Bronchial epithelial cell (primary cell): ENCODE data around the gene STARD10. TPM values are rescaled to one million over a fixed set of nuclear protein-coding genes. Genes with fewer than 3 reads are reported as not detected.
"Not testable (repeated sequence)": the region's sequence is repeated elsewhere in the genome, so short reads cannot be mapped to it uniquely, and the experiment has no call there.

Experiments
- DNase-seq: peaks from one replicate; pipeline ENCODE4 v3.0.0-alpha.2; 2010; ENCODE audit warnings: low read depth
- FAIRE-seq: peaks from 2 replicates; lab custom pipeline; 2011; peaks lifted over from hg19 to GRCh38; lab: Jason Lieb, UNC
- H3K27me3 ChIP-seq: 2 replicates; pipeline ENCODE4 v1.5.1; 2011; ENCODE audit warnings: low read length; ENCODE audit not compliant: control insufficient read depth, insufficient read depth
- H3K36me3 ChIP-seq: 2 replicates; pipeline ENCODE4 v1.5.1; 2011; ENCODE audit warnings: low read length; ENCODE audit not compliant: control insufficient read depth, insufficient read depth
- H3K4me3 ChIP-seq: 2 replicates; pipeline ENCODE4 v1.5.1; 2011; ENCODE audit warnings: mild to moderate bottlenecking, low read depth, low read length, control low read depth
- total RNA-seq: library from RNA; depleted of rRNA; stranded (reverse); fragments of >200 nt; gene quantifications from 2 replicates; pipeline ENCODE4 v1.2.1, GENCODE V29; 2014
- TF ChIP-seq, protein P1 (sequence below): IDR thresholded peaks from 2 replicates; pipeline ENCODE4 v1.5.1; 2011; ENCODE audit warnings: mild to moderate bottlenecking, moderate library complexity, low read length, control low read depth, inconsistent platforms; ENCODE audit not compliant: insufficient read depth, severe bottlenecking

STARD10 gene
- total RNA-seq, 1 donor from 2014 or later, result 118 TPM

DNA sequence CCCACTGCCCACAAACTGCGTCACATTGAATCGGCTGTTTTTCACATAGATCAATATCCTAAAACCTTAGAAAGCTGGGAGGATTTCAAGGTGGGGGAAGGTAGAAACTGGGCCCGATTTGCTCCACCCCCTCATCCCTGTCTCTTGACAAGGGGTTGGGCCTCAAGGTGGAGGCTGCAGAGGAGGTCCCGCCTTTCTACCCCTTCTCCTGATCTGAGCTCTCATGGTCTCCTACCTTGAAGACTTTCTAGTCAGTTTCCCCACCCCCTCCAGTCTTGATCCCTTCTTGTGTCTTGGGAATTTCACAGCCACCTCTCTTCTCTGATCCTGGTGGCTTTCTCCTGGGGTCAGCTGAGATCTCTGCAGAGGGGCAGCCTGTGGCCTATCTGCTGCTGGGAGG lies 4.5 kb upstream of the STARD10 start:
- FAIRE-seq, result no peak

DNA sequence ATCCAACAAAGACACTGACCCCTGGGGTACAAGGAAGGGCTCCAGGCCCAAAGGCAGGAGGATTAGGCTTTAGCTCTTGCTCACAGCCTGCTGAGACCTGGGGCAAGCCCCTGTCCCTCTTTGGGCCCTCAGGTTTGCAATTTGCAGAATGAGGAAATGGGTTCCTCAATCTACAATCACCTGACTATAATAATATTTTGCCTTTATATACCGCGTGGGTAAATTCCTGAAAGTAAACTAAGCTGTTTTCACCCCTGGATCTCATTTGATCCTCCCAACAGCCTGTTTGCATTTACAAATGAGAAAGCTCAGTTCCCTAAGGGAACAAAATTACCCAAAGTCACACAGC lies 797 bp downstream of the STARD10 start:
- Histone ChIP-seq H3K36me3 (no peaks in the 10 kb centered on the region), H3K27me3 (no peaks in the 10 kb centered on the region), H3K4me3 (no peak overlapping the region)
- no peak for FAIRE-seq
- no peak for DNase-seq
- TF ChIP-seq, protein P1, sequence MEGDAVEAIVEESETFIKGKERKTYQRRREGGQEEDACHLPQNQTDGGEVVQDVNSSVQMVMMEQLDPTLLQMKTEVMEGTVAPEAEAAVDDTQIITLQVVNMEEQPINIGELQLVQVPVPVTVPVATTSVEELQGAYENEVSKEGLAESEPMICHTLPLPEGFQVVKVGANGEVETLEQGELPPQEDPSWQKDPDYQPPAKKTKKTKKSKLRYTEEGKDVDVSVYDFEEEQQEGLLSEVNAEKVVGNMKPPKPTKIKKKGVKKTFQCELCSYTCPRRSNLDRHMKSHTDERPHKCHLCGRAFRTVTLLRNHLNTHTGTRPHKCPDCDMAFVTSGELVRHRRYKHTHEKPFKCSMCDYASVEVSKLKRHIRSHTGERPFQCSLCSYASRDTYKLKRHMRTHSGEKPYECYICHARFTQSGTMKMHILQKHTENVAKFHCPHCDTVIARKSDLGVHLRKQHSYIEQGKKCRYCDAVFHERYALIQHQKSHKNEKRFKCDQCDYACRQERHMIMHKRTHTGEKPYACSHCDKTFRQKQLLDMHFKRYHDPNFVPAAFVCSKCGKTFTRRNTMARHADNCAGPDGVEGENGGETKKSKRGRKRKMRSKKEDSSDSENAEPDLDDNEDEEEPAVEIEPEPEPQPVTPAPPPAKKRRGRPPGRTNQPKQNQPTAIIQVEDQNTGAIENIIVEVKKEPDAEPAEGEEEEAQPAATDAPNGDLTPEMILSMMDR, result no peak

More for the DNA sequence above, 4.5 kb upstream of the STARD10 start:
- H3K36me3 ChIP-seq, result no peaks in the 10 kb centered on the region
- TF ChIP-seq, protein P1, result no peak
- no peak for DNase-seq
- no peak overlapping the region for H3K4me3 ChIP-seq
- no peaks in the 10 kb centered on the region for H3K27me3 ChIP-seq

DNA sequence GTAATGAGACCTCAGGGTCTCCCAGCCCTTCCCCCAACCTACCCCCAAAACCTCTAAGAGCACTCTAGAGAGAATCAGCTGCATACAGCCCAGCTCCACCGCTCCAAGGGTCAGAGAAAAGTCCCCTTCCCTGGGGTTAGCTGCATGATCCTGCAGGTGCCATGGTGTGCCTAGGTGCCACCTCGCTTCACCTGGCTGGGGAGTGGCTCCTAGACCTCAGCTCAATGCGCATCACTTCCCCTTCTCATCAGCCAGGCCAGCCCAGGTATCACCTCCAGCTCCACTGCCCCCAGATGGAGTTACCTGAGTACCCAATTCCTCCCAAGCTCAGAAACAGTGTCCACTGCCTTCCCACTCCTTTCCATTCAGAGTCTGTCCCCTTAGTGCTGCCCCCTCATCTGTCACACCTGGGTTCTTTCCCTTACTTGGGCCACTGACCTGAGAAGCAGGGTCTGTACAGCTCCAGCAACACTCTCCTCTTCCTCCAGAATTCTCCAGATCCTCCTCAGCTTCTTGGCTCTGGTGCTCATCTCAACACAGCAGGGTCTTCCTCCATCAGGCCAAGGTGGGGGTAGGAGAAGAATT lies 1.3 kb downstream of the STARD10 start:
- Histone ChIP-seq H3K27me3 (no peaks in the 10 kb centered on the region), H3K4me3 (no peak overlapping the region), H3K36me3 (no peaks in the 10 kb centered on the region)
- FAIRE-seq (no peak), DNase-seq (no peak)
- TF ChIP-seq, protein P1, result no peak

DNA sequence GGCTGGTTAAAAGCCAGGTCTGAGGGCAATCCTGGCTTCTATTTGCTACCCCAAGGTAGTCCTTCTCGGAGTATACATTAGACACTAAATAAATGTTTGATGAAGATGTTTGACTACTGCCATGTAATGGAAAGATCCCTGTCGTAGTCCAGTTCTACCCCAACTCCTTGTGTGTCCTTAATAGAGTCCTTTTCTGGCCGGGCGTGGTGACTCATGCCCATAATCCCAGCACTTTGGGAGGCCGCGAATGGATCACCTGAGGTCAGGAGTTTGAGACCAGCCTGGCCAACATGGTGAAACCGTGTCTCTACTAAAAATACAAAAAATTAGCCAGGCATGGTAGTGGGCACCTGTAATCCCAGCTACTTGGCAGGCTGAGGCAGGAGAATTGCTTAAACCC lies 2.6 kb downstream of the STARD10 start:
- not testable (repeated sequence) for H3K27me3 ChIP-seq, H3K4me3 ChIP-seq, DNase-seq, FAIRE-seq, H3K36me3 ChIP-seq

DNA sequence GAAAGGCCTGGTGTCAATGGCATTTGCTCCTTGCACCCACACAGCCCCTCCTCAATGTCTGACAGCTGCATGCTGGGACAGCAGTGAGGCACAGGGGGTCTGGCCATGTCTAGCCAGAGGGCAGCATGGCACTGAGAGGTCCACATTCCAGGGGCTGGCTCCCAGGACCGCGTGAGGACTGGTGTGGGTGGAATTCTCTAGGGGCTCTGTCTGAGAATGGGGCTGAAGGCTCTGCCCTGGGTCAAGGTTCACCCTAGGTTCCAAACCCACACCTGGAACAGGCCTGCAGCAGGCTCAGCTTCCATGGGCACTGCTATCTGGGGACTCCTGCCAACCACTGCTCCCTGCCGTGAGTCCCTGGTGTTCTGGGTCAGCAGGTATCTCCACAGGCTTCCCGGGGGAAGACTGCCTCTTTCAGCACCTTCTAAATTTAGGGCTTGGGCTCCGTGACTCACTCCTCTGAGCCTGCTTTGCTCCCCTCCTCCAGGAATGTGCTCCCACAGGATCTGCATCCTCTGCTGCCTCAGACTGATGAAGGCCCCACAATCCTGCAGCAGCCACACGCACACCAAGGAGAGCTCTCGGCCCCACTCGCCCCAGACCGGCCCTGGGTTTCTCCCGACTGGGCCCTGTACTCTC lies 4.2 kb downstream of the STARD10 start:
- Histone ChIP-seq H3K36me3 (no peaks in the 10 kb centered on the region), H3K4me3 (no peak overlapping the region), H3K27me3 (no peaks in the 10 kb centered on the region)
- DNase-seq, result peak; percentile 77
- no peak for FAIRE-seq
- TF ChIP-seq, protein P1, result no peak

DNA sequence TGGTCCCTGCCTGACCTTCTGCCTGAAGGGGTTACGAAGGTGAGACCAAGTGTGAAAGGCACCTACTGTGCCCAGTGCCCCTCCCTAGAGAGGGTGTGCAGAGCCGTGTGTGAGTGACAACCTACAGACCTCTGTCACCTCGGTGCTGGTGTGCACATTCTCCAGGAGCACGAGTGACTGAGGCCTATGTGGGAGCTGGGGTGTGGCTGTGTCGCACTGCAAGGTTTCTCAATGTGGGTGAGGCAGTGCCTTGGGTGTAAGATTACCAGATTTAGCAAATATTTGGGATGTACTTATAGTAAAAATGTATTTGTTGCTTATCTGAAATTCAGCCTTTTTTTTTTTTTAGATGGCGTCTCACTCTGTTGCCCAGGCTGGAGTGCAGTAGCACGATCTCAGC lies 5.6 kb downstream of the STARD10 start:
- Histone ChIP-seq H3K27me3 (no peaks in the 10 kb centered on the region), H3K36me3 (no peaks in the 10 kb centered on the region), H3K4me3 (no peak overlapping the region)
- no peak for FAIRE-seq
- TF ChIP-seq, protein P1, result no peak
- DNase-seq, result no peak
